Activated CD4-positive, alpha-beta T cell treated with anti-CD3 and anti-CD28 coated beads, Interleukin-2, Interleukin-6, amounts not matched to agents 100 ng/mL and 50 ng/mL, durations not matched to agents 16 hours and 8 hours (primary cell): ENCODE measurements around the gene ACVR1B.
"Not testable (repeated sequence)": the region's sequence is repeated elsewhere in the genome, so short reads cannot be mapped to it uniquely, and the experiment has no call there.

Source experiments
- DNase-seq: peaks from one replicate; pipeline ENCODE4 v3.0.0-alpha.2; 2020

ACVR1B gene

GRCh38 chr12:51972422-51972812 lies 20.9 kb downstream of the ACVR1B start:
- peak; percentile 15 for DNase-seq

- DNase-seq, result peak; percentile 80
Measured at GRCh38 chr12:51972849-51973273, 21.4 kb downstream of the ACVR1B start.

- DNase-seq, result no peak
Measured at GRCh38 chr12:51973560-51973959, 22.1 kb downstream of the ACVR1B start.

GRCh38 chr12:51974646-51975045 lies 23.1 kb downstream of the ACVR1B start:
- peak; percentile 27 for DNase-seq

- DNase-seq, result no peak
Measured at GRCh38 chr12:51975196-51975595, 23.7 kb downstream of the ACVR1B start.

GRCh38 chr12:51976376-51977160 lies 25.1 kb downstream of the ACVR1B start:
- no peak for DNase-seq

GRCh38 chr12:51977320-51977753 lies 25.8 kb downstream of the ACVR1B start:
- no peak for DNase-seq

- DNase-seq, result not testable (repeated sequence)
Measured at GRCh38 chr12:51979306-51979705, 27.8 kb downstream of the ACVR1B start.

- peak; percentile 76 for DNase-seq
Measured at GRCh38 chr12:51980051-51980808, 28.7 kb downstream of the ACVR1B start.

- DNase-seq, result no peak
Measured at GRCh38 chr12:51980809-51981127, 29.3 kb downstream of the ACVR1B start.

GRCh38 chr12:51984657-51985056 lies 33.2 kb downstream of the ACVR1B start:
- DNase-seq, result no peak

GRCh38 chr12:51985154-51985835 lies 33.8 kb downstream of the ACVR1B start:
- no peak for DNase-seq

- DNase-seq, result no peak
Measured at GRCh38 chr12:51986834-51987233, 35.3 kb downstream of the ACVR1B start.

- no peak for DNase-seq
Measured at GRCh38 chr12:51992246-51992645, 40.7 kb downstream of the ACVR1B start.

- DNase-seq, result no peak
Measured at GRCh38 chr12:51994539-51994820, 43.0 kb downstream of the ACVR1B start.

GRCh38 chr12:51994959-51995358 lies 43.5 kb downstream of the ACVR1B start:
- DNase-seq, result no peak

GRCh38 chr12:51997136-51997535 lies 45.6 kb downstream of the ACVR1B start:
- no peak for DNase-seq

GRCh38 chr12:52003016-52003550 lies 51.6 kb downstream of the ACVR1B start:
- no peak for DNase-seq

GRCh38 chr12:52003591-52003990 lies 52.1 kb downstream of the ACVR1B start:
- DNase-seq, result no peak

GRCh38 chr12:52004042-52004648 lies 52.6 kb downstream of the ACVR1B start:
- no peak for DNase-seq

GRCh38 chr12:52005218-52005902 lies 53.9 kb downstream of the ACVR1B start:
- no peak for DNase-seq

- DNase-seq, result no peak
Measured at GRCh38 chr12:52005903-52006703, 54.6 kb downstream of the ACVR1B start.
